GM18868 (cell line): ENCODE data around the gene TFF3.

Source experiments
- ATAC-seq: cut with Tn5 transposase; IDR thresholded peaks from one replicate; pipeline ENCODE4 v1.9.1; 2021; ENCODE audit warnings: mild to moderate bottlenecking, moderate library complexity; ENCODE audit not compliant: unreplicated experiment

Gene TFF3

DNA sequence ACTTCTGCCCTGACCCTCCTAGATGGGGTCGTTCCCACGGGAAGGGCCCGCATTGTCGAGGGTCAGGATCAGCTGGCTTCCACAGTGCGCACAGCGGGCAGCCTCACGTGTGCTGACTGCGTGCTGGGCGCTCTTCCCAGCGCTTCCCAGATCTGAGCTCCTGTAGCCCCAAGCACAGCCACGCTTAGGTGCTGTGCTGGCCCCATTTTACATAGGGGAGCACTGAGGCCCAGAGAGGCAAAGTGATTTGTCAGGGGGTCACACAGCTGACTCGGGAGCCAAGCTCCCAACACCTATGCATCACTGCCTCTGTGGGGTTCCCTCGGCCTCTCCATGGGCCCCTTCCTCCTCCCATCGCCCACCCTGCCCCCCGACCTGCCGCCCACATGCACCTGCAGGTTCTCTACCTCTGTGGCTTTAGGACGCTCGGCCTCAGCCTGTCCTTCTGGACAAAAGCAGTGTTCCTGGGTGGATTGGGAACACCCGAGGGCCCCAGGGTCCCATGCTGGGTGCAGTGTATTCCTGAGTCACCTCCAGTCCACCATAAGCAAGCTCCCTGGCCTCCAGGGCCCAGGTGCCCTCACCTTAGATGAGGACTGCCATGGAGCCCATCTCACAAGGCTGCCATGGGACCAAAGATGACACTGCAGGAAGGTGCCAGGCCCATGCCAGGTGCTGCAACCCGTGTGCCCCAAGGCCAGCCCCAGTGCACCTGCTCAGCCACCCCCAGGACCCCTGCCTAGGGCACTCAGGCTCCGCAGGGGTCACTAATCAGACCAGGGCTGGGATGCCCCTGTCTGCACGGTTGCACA is 23.3 kb downstream of the TFF3 start:
- ATAC-seq: no peak

DNA sequence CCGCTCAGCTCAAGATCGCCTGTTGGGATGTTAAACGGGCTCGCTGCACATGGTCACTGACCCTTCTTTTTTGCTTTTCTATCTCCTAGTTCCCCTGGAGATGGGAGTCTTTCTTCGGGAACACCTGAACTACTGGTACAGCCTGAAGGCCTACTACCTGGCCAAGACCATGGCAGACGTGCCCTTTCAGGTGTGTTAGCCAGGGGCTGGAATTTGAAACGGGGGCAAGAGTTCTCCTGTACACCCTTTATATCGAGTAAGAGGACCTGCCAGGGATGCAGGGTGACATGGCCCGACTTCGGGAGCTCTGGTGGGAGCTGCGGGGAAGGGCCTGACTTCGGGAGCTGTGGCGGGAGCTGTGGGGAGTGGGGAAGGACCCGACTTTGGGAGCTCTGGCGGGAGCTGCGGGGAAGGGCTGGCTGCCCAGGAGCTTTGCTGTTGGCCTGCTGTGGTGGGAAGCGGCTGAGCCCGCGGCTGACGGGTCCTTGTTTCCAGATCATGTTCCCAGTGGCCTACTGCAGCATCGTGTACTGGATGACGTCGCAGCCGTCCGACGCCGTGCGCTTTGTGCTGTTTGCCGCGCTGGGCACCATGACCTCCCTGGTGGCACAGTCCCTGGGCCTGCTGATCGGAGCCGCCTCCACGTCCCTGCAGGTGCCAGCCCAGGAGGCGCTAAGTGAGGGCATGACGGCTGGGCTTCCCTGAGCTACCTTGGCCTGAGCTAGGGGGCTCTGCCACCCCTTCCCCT is 24.0 kb downstream of the TFF3 start:
- ATAC-seq: no peak

DNA sequence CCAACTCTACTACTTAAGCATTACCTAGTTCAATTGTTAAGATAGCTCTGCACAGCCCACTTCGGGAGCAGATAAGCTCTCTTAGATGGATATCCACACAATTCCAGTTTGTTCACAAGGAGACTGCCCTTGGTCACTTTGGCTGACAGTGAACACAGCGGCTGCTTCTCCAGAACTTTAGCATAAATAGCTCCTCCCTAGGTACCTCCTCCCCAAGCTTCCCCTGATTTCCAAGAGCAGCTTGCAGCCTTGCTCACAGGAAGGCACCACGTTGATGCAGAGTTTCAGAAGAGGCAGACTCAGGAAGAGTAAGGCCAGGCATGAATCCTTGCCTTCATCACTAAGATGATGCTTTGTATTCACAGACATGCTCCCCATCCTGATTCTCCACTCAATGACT is 24.7 kb downstream of the TFF3 start:
- ATAC-seq: no peak

- ATAC-seq: no peak
These were observed 25.3 kb downstream of the TFF3 start for GRCh38 chr21:42289926-42290325.

DNA sequence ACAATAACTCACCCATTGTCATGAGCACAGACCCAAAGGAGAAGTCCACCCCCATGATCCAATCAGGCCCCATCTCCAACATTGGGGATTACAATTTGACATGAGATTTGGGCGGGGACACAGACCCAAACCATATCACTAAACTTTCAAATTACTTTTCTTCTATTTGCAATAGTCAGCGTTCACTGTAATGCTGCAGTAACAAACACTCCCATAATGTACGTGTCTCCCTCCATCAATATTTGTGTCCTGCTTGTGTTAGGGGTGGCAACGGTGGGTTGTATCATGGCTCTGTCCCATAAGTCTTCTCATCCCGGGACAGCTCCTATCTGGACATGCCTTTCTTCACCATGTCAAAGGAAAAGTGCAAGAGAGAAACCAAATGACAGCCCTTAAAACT is 26.2 kb downstream of the TFF3 start:
- ATAC-seq: no peak

GRCh38 chr21:42287193-42288083 is 27.8 kb downstream of the TFF3 start:
- no peak for ATAC-seq

DNA sequence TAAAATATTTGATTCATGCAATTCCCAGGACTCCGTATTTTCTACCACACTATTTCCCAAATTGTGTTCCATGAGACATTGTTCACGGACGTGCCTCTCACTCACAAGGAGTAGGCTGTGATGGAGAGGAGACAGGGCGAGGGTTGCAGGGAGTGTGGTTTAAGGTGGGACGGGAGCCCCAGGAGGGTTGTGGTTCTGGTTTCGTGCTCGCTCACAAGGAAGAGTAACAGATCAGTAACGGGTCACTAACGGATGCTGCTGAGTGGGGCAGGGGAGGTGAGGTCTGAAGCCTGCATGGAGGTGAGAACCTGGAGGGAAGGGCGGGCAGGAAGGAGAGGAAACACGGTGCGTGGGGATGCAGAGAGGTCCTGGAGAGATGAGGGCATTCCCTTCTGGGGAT is 28.8 kb downstream of the TFF3 start:
- ATAC-seq: no peak

- no peak for ATAC-seq
These were observed 29.5 kb downstream of the TFF3 start for GRCh38 chr21:42285569-42286245.

GRCh38 chr21:42282715-42283114 is 32.5 kb downstream of the TFF3 start:
- no peak for ATAC-seq

- no peak for ATAC-seq
These were observed 33.2 kb downstream of the TFF3 start for GRCh38 chr21:42282021-42282420.

- ATAC-seq: no peak
These were observed 34.0 kb downstream of the TFF3 start for GRCh38 chr21:42281181-42281680.

- no peak for ATAC-seq
These were observed 34.6 kb downstream of the TFF3 start for GRCh38 chr21:42280356-42281180.

- no peak for ATAC-seq
These were observed 35.3 kb downstream of the TFF3 start for GRCh38 chr21:42279888-42280287.

DNA sequence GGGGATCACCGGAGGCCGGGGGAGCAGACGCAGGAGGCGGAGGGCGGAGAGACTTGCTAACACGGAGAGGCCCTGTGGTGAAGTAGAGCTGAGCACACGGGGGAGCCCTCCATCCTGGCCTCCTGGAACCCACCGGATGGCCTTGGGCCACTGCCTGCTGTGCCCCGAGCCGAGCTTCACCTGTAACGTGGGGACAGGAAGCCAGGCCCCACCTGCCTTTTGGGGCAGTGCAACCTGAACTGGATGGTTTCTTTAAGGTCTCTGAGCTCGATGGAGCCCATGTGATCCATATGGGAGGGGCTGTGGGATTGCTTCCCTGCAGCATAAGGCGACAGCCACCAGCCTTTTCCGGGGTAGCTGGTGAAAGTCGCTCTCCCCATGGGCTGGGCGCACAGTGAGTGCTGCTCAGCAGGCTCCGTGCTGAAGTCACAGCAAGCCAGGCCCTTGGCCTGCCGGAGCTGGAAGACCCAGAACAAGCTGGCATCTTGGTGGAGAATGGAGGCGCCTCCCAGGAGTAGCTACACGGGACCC is 35.8 kb downstream of the TFF3 start:
- no peak for ATAC-seq

GRCh38 chr21:42278451-42279149 is 36.6 kb downstream of the TFF3 start:
- no peak for ATAC-seq

DNA sequence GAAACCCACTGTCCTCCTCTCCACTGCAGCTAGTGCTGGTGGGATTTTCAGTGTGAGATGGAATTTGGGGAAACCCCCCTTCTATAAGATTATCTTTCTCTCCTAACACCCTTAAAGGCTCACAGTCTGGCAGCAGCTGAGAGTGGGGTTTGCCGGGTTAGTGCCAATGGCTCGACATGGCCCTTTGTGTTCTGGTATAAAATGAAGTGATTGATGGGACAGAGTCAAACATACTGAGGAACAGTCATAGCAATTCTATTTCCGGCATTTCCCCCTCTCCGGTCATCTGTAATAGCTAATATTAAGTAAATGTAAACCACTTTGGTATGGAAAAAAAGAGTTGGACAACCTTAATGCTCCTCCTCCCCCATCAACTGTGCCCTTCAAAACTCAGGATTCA is 37.6 kb downstream of the TFF3 start:
- no peak for ATAC-seq

GRCh38 chr21:42276526-42277154 is 38.6 kb downstream of the TFF3 start:
- ATAC-seq: no peak

DNA sequence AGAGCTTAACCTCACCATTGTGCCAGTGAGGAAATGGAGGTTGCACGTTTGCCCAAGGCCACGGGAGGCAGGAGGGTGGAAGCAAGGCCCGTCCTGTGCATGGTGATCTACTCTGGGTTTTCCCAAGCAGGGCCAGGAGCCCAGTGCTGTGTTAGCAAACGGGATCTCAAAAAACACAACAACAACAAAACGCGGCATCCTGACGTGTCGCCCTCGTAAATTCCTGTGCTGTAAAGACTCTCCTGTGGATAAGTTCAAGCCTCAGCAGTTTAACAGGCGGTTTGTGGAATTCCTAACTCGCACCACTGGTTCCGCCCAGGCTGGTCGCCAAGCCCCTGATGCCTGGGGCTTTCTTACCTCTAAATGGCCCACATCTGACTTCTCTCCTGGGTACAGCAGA is 39.1 kb downstream of the TFF3 start:
- ATAC-seq: no peak
